Neural progenitor cell (in vitro differentiated cells): ENCODE data around the gene MAGEA11.

Source experiments
- EZH2 ChIP-seq: fragments of 200-600 bp; sonication (generic); IDR thresholded peaks from 2 replicates; pipeline ENCODE4 v1.6.1; 2017; ENCODE audit warnings: antibody characterized with exemption, mild to moderate bottlenecking, moderate library complexity
- TF ChIP-seq, protein P1 (sequence below): fragments of 200-600 bp; sonication (generic); IDR thresholded peaks from 2 replicates; pipeline ENCODE4 v1.5.1; 2017; ENCODE audit warnings: antibody characterized with exemption, mild to moderate bottlenecking

DNA sequence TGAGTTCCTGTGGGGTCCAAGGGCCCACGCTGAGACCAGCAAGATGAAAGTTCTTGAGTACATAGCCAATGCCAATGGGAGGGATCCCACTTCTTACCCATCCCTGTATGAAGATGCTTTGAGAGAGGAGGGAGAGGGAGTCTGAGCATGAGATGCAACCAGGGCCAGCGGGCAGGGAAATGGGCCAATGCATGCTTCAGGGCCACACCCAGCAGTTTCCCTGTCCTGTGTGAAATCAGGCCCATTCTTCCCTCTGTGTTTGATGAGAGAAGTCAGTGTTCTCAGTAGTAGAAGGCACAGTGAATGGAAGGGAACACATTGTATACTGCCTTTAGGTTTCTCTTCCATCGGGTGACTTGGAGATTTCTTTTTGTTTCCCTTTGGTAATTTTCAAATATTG, 4.8 kb downstream of the MAGEA11 start:
- TF ChIP-seq, protein P1, sequence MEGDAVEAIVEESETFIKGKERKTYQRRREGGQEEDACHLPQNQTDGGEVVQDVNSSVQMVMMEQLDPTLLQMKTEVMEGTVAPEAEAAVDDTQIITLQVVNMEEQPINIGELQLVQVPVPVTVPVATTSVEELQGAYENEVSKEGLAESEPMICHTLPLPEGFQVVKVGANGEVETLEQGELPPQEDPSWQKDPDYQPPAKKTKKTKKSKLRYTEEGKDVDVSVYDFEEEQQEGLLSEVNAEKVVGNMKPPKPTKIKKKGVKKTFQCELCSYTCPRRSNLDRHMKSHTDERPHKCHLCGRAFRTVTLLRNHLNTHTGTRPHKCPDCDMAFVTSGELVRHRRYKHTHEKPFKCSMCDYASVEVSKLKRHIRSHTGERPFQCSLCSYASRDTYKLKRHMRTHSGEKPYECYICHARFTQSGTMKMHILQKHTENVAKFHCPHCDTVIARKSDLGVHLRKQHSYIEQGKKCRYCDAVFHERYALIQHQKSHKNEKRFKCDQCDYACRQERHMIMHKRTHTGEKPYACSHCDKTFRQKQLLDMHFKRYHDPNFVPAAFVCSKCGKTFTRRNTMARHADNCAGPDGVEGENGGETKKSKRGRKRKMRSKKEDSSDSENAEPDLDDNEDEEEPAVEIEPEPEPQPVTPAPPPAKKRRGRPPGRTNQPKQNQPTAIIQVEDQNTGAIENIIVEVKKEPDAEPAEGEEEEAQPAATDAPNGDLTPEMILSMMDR = no peak
- TF ChIP-seq EZH2 = no peak
